ENCODE results near the gene RHOC.

Gene RHOC

DNA sequence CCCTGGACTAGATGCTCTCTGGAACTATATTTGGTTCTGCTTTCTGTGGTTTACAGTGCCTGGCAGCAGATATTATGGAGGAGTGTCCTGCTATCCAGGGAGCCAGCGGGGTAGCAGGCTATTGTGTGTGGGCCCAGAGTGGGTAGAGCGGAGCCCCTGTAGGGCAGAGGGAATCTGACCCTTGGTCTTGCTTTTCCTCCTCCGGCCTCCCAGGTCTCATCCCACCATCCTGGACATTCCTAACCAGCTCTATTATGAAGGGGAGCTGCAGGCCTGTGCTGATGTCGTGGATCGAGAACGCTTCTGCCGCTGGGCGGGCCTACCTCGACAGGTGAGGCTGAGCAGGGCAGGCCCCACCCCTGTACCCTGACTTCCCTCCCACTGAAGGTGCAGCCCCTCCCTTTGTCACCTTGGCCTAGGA, 9.1 kb downstream of the RHOC start:
- DNase-seq (ENCODE audit: low read depth) = no peak
- H3K4me3 ChIP-seq (ENCODE audit: control insufficient read depth, low read depth, low read length) = no peak overlapping the region
- TF ChIP-seq, protein P1, sequence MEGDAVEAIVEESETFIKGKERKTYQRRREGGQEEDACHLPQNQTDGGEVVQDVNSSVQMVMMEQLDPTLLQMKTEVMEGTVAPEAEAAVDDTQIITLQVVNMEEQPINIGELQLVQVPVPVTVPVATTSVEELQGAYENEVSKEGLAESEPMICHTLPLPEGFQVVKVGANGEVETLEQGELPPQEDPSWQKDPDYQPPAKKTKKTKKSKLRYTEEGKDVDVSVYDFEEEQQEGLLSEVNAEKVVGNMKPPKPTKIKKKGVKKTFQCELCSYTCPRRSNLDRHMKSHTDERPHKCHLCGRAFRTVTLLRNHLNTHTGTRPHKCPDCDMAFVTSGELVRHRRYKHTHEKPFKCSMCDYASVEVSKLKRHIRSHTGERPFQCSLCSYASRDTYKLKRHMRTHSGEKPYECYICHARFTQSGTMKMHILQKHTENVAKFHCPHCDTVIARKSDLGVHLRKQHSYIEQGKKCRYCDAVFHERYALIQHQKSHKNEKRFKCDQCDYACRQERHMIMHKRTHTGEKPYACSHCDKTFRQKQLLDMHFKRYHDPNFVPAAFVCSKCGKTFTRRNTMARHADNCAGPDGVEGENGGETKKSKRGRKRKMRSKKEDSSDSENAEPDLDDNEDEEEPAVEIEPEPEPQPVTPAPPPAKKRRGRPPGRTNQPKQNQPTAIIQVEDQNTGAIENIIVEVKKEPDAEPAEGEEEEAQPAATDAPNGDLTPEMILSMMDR (IDR thresholded peaks at IDR 0.05; ENCODE audit: control insufficient read depth, insufficient read depth, low read depth, low read length, missing control alignments) = no peak

DNA sequence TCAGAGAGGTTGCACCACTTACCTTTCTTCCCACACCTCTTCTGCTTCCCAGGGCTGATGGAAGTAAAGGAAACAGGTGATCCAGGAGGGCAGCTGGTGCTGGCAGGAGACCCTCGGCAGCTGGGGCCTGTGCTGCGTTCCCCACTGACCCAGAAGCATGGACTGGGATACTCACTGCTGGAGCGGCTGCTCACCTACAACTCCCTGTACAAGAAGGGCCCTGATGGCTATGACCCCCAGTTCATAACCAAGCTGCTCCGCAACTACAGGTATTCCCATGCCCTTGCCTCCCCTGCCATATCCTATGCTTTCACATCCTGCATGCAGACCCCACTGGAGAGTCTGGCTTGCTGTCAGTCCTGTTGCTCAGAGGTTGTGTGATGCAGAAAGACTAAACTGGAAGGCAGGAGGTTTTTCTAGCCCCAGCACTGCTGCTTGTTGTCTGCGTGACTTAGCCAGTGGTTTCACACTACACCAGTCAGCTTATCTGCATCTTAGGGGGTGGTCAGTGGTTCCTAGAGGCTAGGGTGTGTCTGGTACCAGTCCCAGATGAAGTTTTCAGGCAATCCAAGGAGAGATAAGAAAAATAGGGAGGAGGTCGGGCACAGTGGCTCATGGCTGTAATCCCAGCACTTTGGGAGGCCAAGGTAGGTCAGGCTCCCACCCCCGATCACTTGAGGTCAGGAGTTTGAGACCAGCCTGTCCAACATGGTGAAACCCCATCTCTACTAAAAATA, 10.2 kb downstream of the RHOC start:
- DNase-seq (ENCODE audit: low read depth) = no peak
- TF ChIP-seq, protein P1 (IDR thresholded peaks at IDR 0.05; ENCODE audit: control insufficient read depth, insufficient read depth, low read depth, low read length, missing control alignments) = no peak
- H3K4me3 ChIP-seq (ENCODE audit: control insufficient read depth, low read depth, low read length) = no peak overlapping the region

GRCh38 chr1:112695276-112695675, 11.7 kb downstream of the RHOC start:
- H3K4me3 ChIP-seq (ENCODE audit: control insufficient read depth, low read depth, low read length) = no peak overlapping the region
- DNase-seq (ENCODE audit: low read depth) = no peak
- TF ChIP-seq, protein P1 (IDR thresholded peaks at IDR 0.05; ENCODE audit: control insufficient read depth, insufficient read depth, low read depth, low read length, missing control alignments) = no peak

- TF ChIP-seq, protein P1 (IDR thresholded peaks at IDR 0.05; ENCODE audit: control insufficient read depth, insufficient read depth, low read depth, low read length, missing control alignments) = no peak
- H3K4me3 ChIP-seq (ENCODE audit: control insufficient read depth, low read depth, low read length) = no peak overlapping the region
- no peak for DNase-seq (ENCODE audit: low read depth)
Observed at GRCh38 chr1:112694363-112694929, 12.5 kb downstream of the RHOC start.

- H3K4me3 ChIP-seq (ENCODE audit: control insufficient read depth, low read depth, low read length) = no peak overlapping the region
- TF ChIP-seq, protein P1 (IDR thresholded peaks at IDR 0.05; ENCODE audit: control insufficient read depth, insufficient read depth, low read depth, low read length, missing control alignments) = no peak
- DNase-seq (ENCODE audit: low read depth) = no peak
Observed at GRCh38 chr1:112693821-112694220, 13.1 kb downstream of the RHOC start.

- no peak for DNase-seq (ENCODE audit: low read depth)
- TF ChIP-seq, protein P1 (IDR thresholded peaks at IDR 0.05; ENCODE audit: control insufficient read depth, insufficient read depth, low read depth, low read length, missing control alignments) = no peak
- no peak overlapping the region for H3K4me3 ChIP-seq (ENCODE audit: control insufficient read depth, low read depth, low read length)
Observed at GRCh38 chr1:112692681-112693080, 14.2 kb downstream of the RHOC start.
